NOMO-1 treated with dmso at 0.1 percent for 144 hours (cell line): ENCODE results near the gene AQP1.

Experiments
- DNase-seq: peaks from one replicate; lab custom pipeline; 2025; ENCODE audit not compliant: unreplicated experiment; lab: John Stamatoyannopoulos, UW

The AQP1 gene

GRCh38 chr7:30911561-30911969 lies at the start of gene AQP1:
Gene AQP1 (plus strand): TSS chr7:30911853. CDS start chr7:30911910, 57 bp downstream.
- no peak for DNase-seq

- no peak for DNase-seq
Measured at GRCh38 chr7:30862995-30863705, 48.5 kb upstream of the AQP1 start.

- no peak for DNase-seq
Measured at GRCh38 chr7:30863706-30864035, 48.0 kb upstream of the AQP1 start.

GRCh38 chr7:30864101-30864500 lies 47.6 kb upstream of the AQP1 start:
- no peak for DNase-seq

GRCh38 chr7:30865076-30865475 lies 46.6 kb upstream of the AQP1 start:
- no peak for DNase-seq

GRCh38 chr7:30865821-30866220 lies 45.8 kb upstream of the AQP1 start:
- no peak for DNase-seq

GRCh38 chr7:30866939-30867338 lies 44.7 kb upstream of the AQP1 start:
- no peak for DNase-seq

GRCh38 chr7:30867483-30867882 lies 44.2 kb upstream of the AQP1 start:
- no peak for DNase-seq

- DNase-seq, result no peak
Measured at GRCh38 chr7:30869794-30870611, 41.6 kb upstream of the AQP1 start.

GRCh38 chr7:30870821-30871518 lies 40.7 kb upstream of the AQP1 start:
- no peak for DNase-seq

GRCh38 chr7:30871655-30872054 lies 40.0 kb upstream of the AQP1 start:
- DNase-seq, result no peak

- DNase-seq, result no peak
Measured at GRCh38 chr7:30873207-30873606, 38.4 kb upstream of the AQP1 start.

GRCh38 chr7:30873656-30874055 lies 38.0 kb upstream of the AQP1 start:
- DNase-seq, result no peak

GRCh38 chr7:30874656-30875302 lies 36.9 kb upstream of the AQP1 start:
- DNase-seq, result no peak

- no peak for DNase-seq
Measured at GRCh38 chr7:30877015-30877769, 34.5 kb upstream of the AQP1 start.

- no peak for DNase-seq
Measured at GRCh38 chr7:30877993-30878392, 33.7 kb upstream of the AQP1 start.

GRCh38 chr7:30879139-30880124 lies 32.2 kb upstream of the AQP1 start:
- DNase-seq, result no peak

- DNase-seq, result no peak
Measured at GRCh38 chr7:30880125-30880720, 31.4 kb upstream of the AQP1 start.

GRCh38 chr7:30880941-30881340 lies 30.7 kb upstream of the AQP1 start:
- no peak for DNase-seq
